OCI-LY7 (cell line): Measurements from ENCODE around the gene POTEE. TPM values are rescaled to one million over a fixed set of nuclear protein-coding genes. Genes with fewer than 3 reads are reported as not detected.
"Not testable (repeated sequence)": the region's sequence is repeated elsewhere in the genome, so short reads cannot be mapped to it uniquely, and the experiment has no call there.

Source experiments
- BruUV-seq: library from RNA; stranded (reverse); fragments of 400-500 nt; replicated peaks from 2 replicates; lab custom pipeline; 2021; lab: Mats Ljungman, UMichigan
- CTCF ChIA-PET: fragments of 300-600 bp; sonication (Branson Sonifier 250); formaldehyde crosslinking; loops from one replicate; lab custom pipeline; 2022; ENCODE audit warnings: antibody characterized with exemption; ENCODE audit not compliant: unreplicated experiment; lab: Charles Lee
- POLR2A ChIA-PET: fragments of 300-600 bp; sonication (Branson Sonifier 250); formaldehyde crosslinking; loops from one replicate; lab custom pipeline; 2022; ENCODE audit warnings: antibody characterized with exemption; lab: Charles Lee
- DNase-seq: peaks from one replicate; pipeline ENCODE4 v3.0.0-alpha.2; 2015; ENCODE audit warnings: low spot score
- H2AFZ ChIP-seq: fragments of 200-600 bp; sonication (generic), shearing (Covaris generic); 2 replicates; pipeline ENCODE4 v1.6.1; 2014; ENCODE audit warnings: mild to moderate bottlenecking, antibody characterized with exemption, low read length, moderate library complexity
- H3K27ac ChIP-seq: fragments of 200-600 bp; sonication (generic); 2 replicates; pipeline ENCODE4 v1.5.1; 2014; ENCODE audit warnings: mixed run types, low read depth, mild to moderate bottlenecking, moderate library complexity, low read length, inconsistent platforms; ENCODE audit not compliant: poor library complexity, severe bottlenecking
- H3K36me3 ChIP-seq: fragments of 200-600 bp; sonication (generic); 2 replicates; pipeline ENCODE4 v1.6.1; 2014; ENCODE audit warnings: mild to moderate bottlenecking, antibody characterized with exemption, low read length, moderate library complexity, mixed read lengths; ENCODE audit not compliant: insufficient read depth
- H3K4me1 ChIP-seq: fragments of 200-600 bp; sonication (generic); 2 replicates; pipeline ENCODE4 v1.5.1; 2014; ENCODE audit warnings: mild to moderate bottlenecking, low read length; ENCODE audit not compliant: insufficient read depth, poor library complexity, severe bottlenecking
- H3K4me2 ChIP-seq: fragments of 200-600 bp; sonication (generic); 2 replicates; pipeline ENCODE4 v1.6.1; 2014; ENCODE audit warnings: mild to moderate bottlenecking, low read length
- H3K4me3 ChIP-seq: fragments of 200-600 bp; sonication (generic); 2 replicates; pipeline ENCODE4 v1.5.1; 2014; ENCODE audit warnings: mild to moderate bottlenecking, low read depth, low read length; ENCODE audit not compliant: poor library complexity, severe bottlenecking
- H3K79me2 ChIP-seq: fragments of 200-600 bp; sonication (generic); 2 replicates; pipeline ENCODE4 v1.6.1; 2016; ENCODE audit warnings: low read depth, mild to moderate bottlenecking, low read length, moderate library complexity, mixed read lengths; ENCODE audit not compliant: insufficient read depth
- H3K9me2 ChIP-seq: fragments of 200-600 bp; sonication (generic); 2 replicates; pipeline ENCODE4 v1.6.1; 2016; ENCODE audit warnings: mild to moderate bottlenecking, low read length, mixed read lengths; ENCODE audit not compliant: insufficient read depth
- H3K9me3 ChIP-seq: fragments of 200-600 bp; sonication (generic); 2 replicates; pipeline ENCODE4 v1.6.1; 2014; ENCODE audit warnings: mild to moderate bottlenecking, mixed run types, low read length, mixed read lengths
- H4K20me1 ChIP-seq: fragments of 200-600 bp; sonication (generic); 2 replicates; pipeline ENCODE4 v1.6.1; 2014; ENCODE audit warnings: mild to moderate bottlenecking, antibody characterized with exemption, low read length, moderate library complexity, mixed read lengths; ENCODE audit not compliant: insufficient read depth
- EZH2phosphoT487 ChIP-seq: fragments of 200-600 bp; sonication (generic); IDR thresholded peaks from 2 replicates; pipeline ENCODE4 v1.6.1; 2018; ENCODE audit warnings: low read depth, borderline replicate concordance, mild to moderate bottlenecking, mixed run types, antibody characterized with exemption, low read length, moderate library complexity, mixed read lengths
- intact Hi-C: fragments of 100-400 bp; cut with micrococcal nuclease; formaldehyde crosslinking; loops from one replicate; pipeline ENCODE4 v1.10.0; 2022; ENCODE audit not compliant: unreplicated experiment
- total RNA-seq, 2 experiments: library from RNA; depleted of rRNA in 1 of 2; stranded (reverse); fragments of >200 nt in 1 of 2; shearing (Covaris generic) in 1 of 2; gene quantifications; 2 replicates each; pipeline ENCODE4 v1.2.3, GENCODE V29; 2014 to 2022
- TF ChIP-seq, protein P1 (sequence below): fragments of 200-600 bp; sonication (generic); conservative IDR thresholded peaks from 2 replicates; pipeline ENCODE4 v1.5.1; 2014; ENCODE audit warnings: mild to moderate bottlenecking, antibody characterized with exemption, low read length, moderate library complexity, mixed read lengths

POTEE gene
- total RNA-seq, 2 experiments from 2014 or later = 0.13 to 0.34 TPM

DNA sequence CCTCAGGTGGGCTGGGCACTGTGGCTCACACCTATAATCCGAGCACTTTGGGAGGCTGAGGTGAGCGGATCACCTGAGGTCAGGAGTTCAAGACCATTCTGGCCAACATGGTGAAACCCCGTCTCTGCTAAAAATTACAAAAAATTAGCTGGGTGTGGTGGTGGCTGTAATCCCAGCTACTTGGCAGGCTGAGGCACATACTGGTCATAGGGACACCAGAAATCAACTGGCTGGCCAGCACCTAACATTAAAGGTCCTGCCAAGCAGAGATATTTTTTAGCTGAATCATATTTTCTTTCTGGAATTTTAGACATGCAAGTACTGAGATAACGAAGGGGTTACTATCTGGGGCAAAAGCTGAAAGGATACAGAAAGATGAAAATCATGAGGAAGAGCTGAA is 27.9 kb upstream of the POTEE start:
- BruUV-seq, POLR2A ChIA-PET: not testable (repeated sequence)

DNA sequence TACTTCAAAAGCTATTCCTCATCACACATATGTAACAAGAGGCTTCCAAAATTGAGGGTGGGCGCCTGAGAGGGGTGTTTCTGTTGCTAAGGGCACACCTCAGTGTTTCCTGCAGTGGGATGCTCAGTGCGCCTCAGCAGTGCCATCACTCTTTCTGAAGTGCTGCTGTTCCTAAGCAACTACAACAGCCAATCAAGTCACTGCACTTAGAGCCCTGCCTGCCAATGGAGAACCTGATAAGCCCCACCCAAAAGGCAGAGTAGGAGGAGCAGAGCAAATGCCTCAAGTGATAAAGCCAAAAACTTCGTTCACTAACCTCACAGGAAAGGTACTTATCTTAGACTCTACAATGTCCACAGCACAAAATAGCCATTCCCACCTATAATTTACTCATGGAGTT is 15.9 kb upstream of the POTEE start:
- H3K4me2 ChIP-seq, H3K36me3 ChIP-seq, H3K79me2 ChIP-seq, H2AFZ ChIP-seq, POLR2A ChIA-PET, CTCF ChIA-PET, BruUV-seq, H3K9me3 ChIP-seq, H3K4me3 ChIP-seq, H4K20me1 ChIP-seq, H3K4me1 ChIP-seq, DNase-seq, H3K27ac ChIP-seq, H3K9me2 ChIP-seq, intact Hi-C loops: not testable (repeated sequence)

More for the DNA sequence above, 27.9 kb upstream of the POTEE start:
- H3K9me2 ChIP-seq, H2AFZ ChIP-seq, H4K20me1 ChIP-seq, H3K9me3 ChIP-seq, H3K27ac ChIP-seq, DNase-seq, H3K4me3 ChIP-seq, intact Hi-C loops, H3K4me1 ChIP-seq, H3K36me3 ChIP-seq, H3K79me2 ChIP-seq, CTCF ChIA-PET, H3K4me2 ChIP-seq: not testable (repeated sequence)

DNA sequence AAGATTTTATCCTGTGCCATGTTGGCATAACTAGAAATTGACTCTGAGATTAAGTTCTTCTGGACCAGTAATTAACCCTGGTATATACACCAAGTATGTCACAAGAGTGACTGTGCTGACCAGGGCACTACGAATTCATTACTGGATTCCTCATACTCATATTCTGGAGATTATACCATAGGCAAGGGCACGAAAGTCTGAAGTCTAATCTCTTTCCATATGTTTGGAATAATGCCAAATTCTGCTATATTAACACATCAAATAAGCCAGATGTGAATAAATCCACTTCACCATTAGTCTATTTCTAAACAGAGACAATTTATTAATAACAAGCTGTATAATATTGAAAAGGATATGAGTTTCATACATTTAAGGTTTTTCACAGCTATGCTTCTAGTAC is 13.2 kb upstream of the POTEE start:
- H3K4me2 ChIP-seq, CTCF ChIA-PET, BruUV-seq, H3K9me2 ChIP-seq, H3K4me3 ChIP-seq, H2AFZ ChIP-seq, H3K36me3 ChIP-seq, DNase-seq, POLR2A ChIA-PET, H3K9me3 ChIP-seq, intact Hi-C loops, H3K4me1 ChIP-seq, H3K27ac ChIP-seq, H3K79me2 ChIP-seq, H4K20me1 ChIP-seq: not testable (repeated sequence)

DNA sequence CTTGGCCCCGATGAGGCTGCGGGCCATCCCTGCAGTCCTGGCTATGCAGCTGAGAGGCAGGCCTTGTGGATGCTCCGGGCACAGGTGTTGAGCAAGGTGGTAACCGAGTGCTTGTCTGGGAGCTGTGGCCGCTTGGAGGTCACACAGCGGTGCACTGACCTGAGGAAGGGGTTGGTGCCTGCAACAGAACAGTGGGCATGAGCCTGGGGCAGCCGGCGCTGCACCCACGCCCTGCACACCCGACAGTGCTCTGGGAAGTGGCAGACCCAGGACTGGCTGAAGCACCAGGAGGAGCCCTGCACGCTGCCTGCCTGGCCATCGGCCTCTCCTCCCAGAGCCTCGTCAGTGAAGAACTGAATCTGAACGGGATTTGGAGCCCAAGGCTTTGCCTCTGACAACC is 8.2 kb upstream of the POTEE start:
- H3K79me2 ChIP-seq = no peaks in the 10 kb centered on the region
- H3K27ac ChIP-seq = no peak overlapping the region
- TF ChIP-seq, protein P1, sequence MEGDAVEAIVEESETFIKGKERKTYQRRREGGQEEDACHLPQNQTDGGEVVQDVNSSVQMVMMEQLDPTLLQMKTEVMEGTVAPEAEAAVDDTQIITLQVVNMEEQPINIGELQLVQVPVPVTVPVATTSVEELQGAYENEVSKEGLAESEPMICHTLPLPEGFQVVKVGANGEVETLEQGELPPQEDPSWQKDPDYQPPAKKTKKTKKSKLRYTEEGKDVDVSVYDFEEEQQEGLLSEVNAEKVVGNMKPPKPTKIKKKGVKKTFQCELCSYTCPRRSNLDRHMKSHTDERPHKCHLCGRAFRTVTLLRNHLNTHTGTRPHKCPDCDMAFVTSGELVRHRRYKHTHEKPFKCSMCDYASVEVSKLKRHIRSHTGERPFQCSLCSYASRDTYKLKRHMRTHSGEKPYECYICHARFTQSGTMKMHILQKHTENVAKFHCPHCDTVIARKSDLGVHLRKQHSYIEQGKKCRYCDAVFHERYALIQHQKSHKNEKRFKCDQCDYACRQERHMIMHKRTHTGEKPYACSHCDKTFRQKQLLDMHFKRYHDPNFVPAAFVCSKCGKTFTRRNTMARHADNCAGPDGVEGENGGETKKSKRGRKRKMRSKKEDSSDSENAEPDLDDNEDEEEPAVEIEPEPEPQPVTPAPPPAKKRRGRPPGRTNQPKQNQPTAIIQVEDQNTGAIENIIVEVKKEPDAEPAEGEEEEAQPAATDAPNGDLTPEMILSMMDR = no peak
- TF ChIP-seq EZH2phosphoT487 = no peak
- no peaks in the 10 kb centered on the region for H3K36me3 ChIP-seq
- H3K9me3 ChIP-seq = no peaks in the 10 kb centered on the region
- H2AFZ ChIP-seq = no peak overlapping the region
- H4K20me1 ChIP-seq = no peaks in the 10 kb centered on the region
- H3K9me2 ChIP-seq = no peaks in the 10 kb centered on the region
- no peak for DNase-seq
- no peak overlapping the region for H3K4me2 ChIP-seq
- intact Hi-C loops = no loop called here
- no peak overlapping the region for H3K4me3 ChIP-seq
- H3K4me1 ChIP-seq = no peaks in the 10 kb centered on the region
- CTCF ChIA-PET = no interaction called here
- POLR2A ChIA-PET = no interaction called here
- no TSS peak for BruUV-seq

DNA sequence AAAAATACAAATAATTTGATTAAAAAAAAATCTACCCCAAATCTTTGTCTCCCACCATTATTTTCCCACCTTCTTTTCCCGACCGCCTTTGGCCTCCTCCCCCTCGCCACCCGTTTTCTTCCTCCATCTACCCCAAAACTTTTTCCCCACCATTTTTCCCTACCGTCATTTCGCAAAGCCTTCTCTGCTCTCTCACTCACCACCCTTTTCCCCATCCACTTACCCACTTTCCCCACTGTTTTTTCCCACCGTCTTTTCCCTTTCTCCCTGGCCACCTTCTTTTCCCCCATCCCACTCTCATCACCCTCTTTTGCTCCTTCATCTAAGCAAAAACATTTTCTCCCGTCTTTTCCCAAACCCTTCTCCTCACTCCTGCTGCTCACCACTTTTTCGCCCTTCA is 1.5 kb upstream of the POTEE start:
- H3K27ac ChIP-seq, H3K4me1 ChIP-seq, H3K36me3 ChIP-seq, POLR2A ChIA-PET, H3K9me2 ChIP-seq, H3K79me2 ChIP-seq, H3K4me3 ChIP-seq, H3K9me3 ChIP-seq, H3K4me2 ChIP-seq, intact Hi-C loops, H4K20me1 ChIP-seq, H2AFZ ChIP-seq, CTCF ChIA-PET, BruUV-seq, DNase-seq: not testable (repeated sequence)

DNA sequence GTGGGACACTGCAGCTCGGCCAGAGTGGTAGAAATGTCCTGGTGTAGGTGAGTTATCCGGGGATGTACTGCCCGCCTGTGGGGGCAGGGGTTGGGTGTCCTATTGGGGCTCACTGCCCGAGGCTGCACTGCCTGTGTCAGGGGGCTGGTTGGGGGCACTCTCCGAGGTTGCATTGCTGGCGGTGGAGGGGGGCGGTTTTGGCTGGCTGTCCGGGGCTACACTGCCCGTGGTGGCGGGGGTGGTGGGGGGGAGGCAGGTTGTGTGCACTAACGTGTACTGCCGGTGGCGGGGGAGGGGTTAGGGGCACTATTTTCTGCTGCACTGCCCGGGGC is 403 bp downstream of the POTEE start:
- H3K9me2 ChIP-seq, H2AFZ ChIP-seq, H4K20me1 ChIP-seq, H3K27ac ChIP-seq, H3K9me3 ChIP-seq, CTCF ChIA-PET, POLR2A ChIA-PET, H3K36me3 ChIP-seq, H3K79me2 ChIP-seq, BruUV-seq, DNase-seq, H3K4me3 ChIP-seq, H3K4me1 ChIP-seq, H3K4me2 ChIP-seq, intact Hi-C loops: not testable (repeated sequence)
